ENCODE data around the gene JADE3.
A peak's percentile ranks its signal among the peaks of the same experiment; 100 is the strongest.

JADE3 gene

GRCh38 chrX:47030339-47030738, 118.1 kb downstream of the JADE3 start:
- in situ Hi-C loops (cut with HindIII; ENCODE audit: low sequenced_read_pairs) = no loop called here
- TF ChIP-seq CTCF (IDR thresholded peaks at IDR 0.05; ENCODE audit: low read depth, low read length, missing control alignments) = peak; percentile 38
- no peak overlapping the region for H3K4me3 ChIP-seq (ENCODE audit: low read depth, low read length)
- peak; percentile 59 for DNase-seq (ENCODE audit: low read depth)

GRCh38 chrX:47047989-47048388, 135.8 kb downstream of the JADE3 start:
- in situ Hi-C loops (cut with HindIII; ENCODE audit: low sequenced_read_pairs) = no loop called here
- no peak overlapping the region for H3K4me3 ChIP-seq (ENCODE audit: low read depth, low read length)
- DNase-seq (ENCODE audit: low read depth) = no peak
- TF ChIP-seq CTCF (IDR thresholded peaks at IDR 0.05; ENCODE audit: low read depth, low read length, missing control alignments) = no peak

GRCh38 chrX:47059142-47059874, 147.1 kb downstream of the JADE3 start:
- H3K4me3 ChIP-seq (ENCODE audit: low read depth, low read length) = no peak overlapping the region
- DNase-seq (ENCODE audit: low read depth) = no peak
- in situ Hi-C loops (cut with HindIII; ENCODE audit: low sequenced_read_pairs) = no loop called here
- TF ChIP-seq CTCF (IDR thresholded peaks at IDR 0.05; ENCODE audit: low read depth, low read length, missing control alignments) = no peak

- TF ChIP-seq CTCF (IDR thresholded peaks at IDR 0.05; ENCODE audit: low read depth, low read length, missing control alignments) = no peak
- no peak overlapping the region for H3K4me3 ChIP-seq (ENCODE audit: low read depth, low read length)
- DNase-seq (ENCODE audit: low read depth) = no peak
- in situ Hi-C loops (cut with HindIII; ENCODE audit: low sequenced_read_pairs) = no loop called here
Measured at GRCh38 chrX:47060708-47061107, 148.5 kb downstream of the JADE3 start.

GRCh38 chrX:47061238-47061919, 149.2 kb downstream of the JADE3 start:
- in situ Hi-C loops (cut with HindIII; ENCODE audit: low sequenced_read_pairs) = no loop called here
- H3K4me3 ChIP-seq (ENCODE audit: low read depth, low read length) = no peak overlapping the region
- no peak for DNase-seq (ENCODE audit: low read depth)
- TF ChIP-seq CTCF (IDR thresholded peaks at IDR 0.05; ENCODE audit: low read depth, low read length, missing control alignments) = no peak

GRCh38 chrX:47063179-47063578, 151.0 kb downstream of the JADE3 start:
- no peak for DNase-seq (ENCODE audit: low read depth)
- H3K4me3 ChIP-seq (ENCODE audit: low read depth, low read length) = no peak overlapping the region
- in situ Hi-C loops (cut with HindIII; ENCODE audit: low sequenced_read_pairs) = no loop called here
- no peak for TF ChIP-seq CTCF (IDR thresholded peaks at IDR 0.05; ENCODE audit: low read depth, low read length, missing control alignments)
